Upper lobe of left lung (tissue), 6 donors: Measurements from ENCODE around the gene PRR5. TPM values are rescaled to one million over a fixed set of nuclear protein-coding genes. Genes with fewer than 3 reads are reported as not detected.
A peak's percentile ranks its signal among the peaks of the same experiment; 100 is the strongest.

Source experiments
- ATAC-seq, 2 donors: fragments of 200-7000 bp; cut with Tn5 transposase; one replicate each; pipeline ENCODE4 v1.9.1; 2022; ENCODE audit warnings: mild to moderate bottlenecking in 2 of 2, moderate library complexity in 2 of 2; ENCODE audit not compliant: low FRiP score in 2 of 2
- DNase-seq, 2 donors: peaks; one replicate each; pipeline ENCODE4 v3.0.0-alpha.2; 2019 to 2020
- H3K27ac ChIP-seq, 4 donors: fragments of 200-600 bp; sonication (generic); one replicate each; pipeline ENCODE4 v1.5.1; 2016 to 2019
- H3K27me3 ChIP-seq, 4 donors: fragments of 200-600 bp; sonication (generic); one replicate each; pipeline ENCODE4 v1.5.1; 2017 to 2019
- H3K36me3 ChIP-seq, 4 donors: fragments of 200-600 bp; sonication (generic); one replicate each; pipeline ENCODE4 v1.5.1; 2016 to 2019
- H3K4me1 ChIP-seq, 4 donors: fragments of 200-600 bp; sonication (generic); one replicate each; pipeline ENCODE4 v1.5.1; 2018 to 2019
- H3K4me3 ChIP-seq, 4 donors: fragments of 200-600 bp; sonication (generic); one replicate each; pipeline ENCODE4 v1.5.1; 2017 to 2019; ENCODE audit warnings: mild to moderate bottlenecking in 2 of 4, moderate library complexity in 1 of 4
- H3K9me3 ChIP-seq, 4 donors: fragments of 200-600 bp; sonication (generic); one replicate each; pipeline ENCODE4 v1.5.1; 2018 to 2019
- EP300 ChIP-seq, 4 donors: sonication (generic); formaldehyde crosslinking; IDR thresholded peaks; one replicate each; pipeline ENCODE4 v1.5.1; 2017; ENCODE audit warnings: antibody characterized with exemption in 4 of 4, control low read depth in 2 of 4
- POLR2A ChIP-seq, 4 donors: fragments of 450-650 bp; IDR thresholded peaks; one replicate each; pipeline ENCODE4 v1.5.1; 2016 to 2017; ENCODE audit warnings: antibody characterized with exemption in 4 of 4, mild to moderate bottlenecking in 2 of 4
- POLR2AphosphoS5 ChIP-seq, 2 donors: sonication (generic); formaldehyde crosslinking; IDR thresholded peaks; one replicate each; pipeline ENCODE4 v1.5.1; 2017; ENCODE audit warnings: antibody characterized with exemption in 2 of 2
- WGBS, 2 donors: methylation state at CpG; one replicate each; pipeline ENCODE4 v1.1.5; 2017 to 2018; 5-methylcytosine and 5-hydroxymethylcytosine counted together
- total RNA-seq, 6 donors: library from RNA; depleted of rRNA in 4 of 6; stranded (reverse); fragments of >200 nt in 4 of 6; gene quantifications; one replicate each; pipeline versions ENCODE4 v1.1.0 to v1.2.1, GENCODE V29; 2016 to 2021
- TF ChIP-seq, protein P1 (sequence below), 6 experiments: fragments of 450-650 bp in 4 of 6; fragments of 200-600 bp in 2 of 6; sonication (generic) in 2 of 6; IDR thresholded peaks; one replicate each; pipeline ENCODE4 v1.5.1; 2016 to 2019; ENCODE audit warnings: antibody characterized with exemption in 6 of 6
- donor health status: DM: no; HTN: no; CAD: no; lungs with moderate emphysema.
- donor health status: DM: no; HTN: yes; CAD: no; lungs with severe emphysema.

The PRR5 gene
- total RNA-seq, 6 donors from 2014 or later, result 13.1 to 68.1 (median 15.8) TPM

DNA sequence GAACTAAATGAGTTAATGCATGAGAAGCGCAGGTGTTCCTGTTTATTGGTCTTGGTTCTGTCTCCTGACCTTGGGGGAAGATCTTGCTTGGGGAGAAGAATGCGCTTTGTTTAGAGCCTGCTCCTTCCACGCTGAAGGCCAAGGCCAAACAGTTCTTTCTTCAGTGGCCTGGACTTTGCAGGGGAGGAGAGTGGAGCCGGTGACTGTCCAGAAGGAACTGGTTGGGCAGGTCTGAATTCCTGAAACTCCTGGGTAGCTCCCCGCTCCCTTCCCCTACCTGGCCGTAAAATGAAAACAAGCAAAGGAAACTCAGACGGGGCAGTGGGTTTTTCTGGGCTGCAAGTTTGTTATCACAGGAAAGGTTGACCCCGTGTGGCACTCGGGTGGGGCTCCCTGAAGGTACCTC is 54.0 kb downstream of the PRR5 start:
- H3K27me3 ChIP-seq, result peaks cover 0 to 11% (median 4%) of the 10 kb centered on the region in 4 donors
- no peaks in the 10 kb centered on the region for H3K9me3 ChIP-seq
- peak overlapping the region in 1 of 4 donors; percentile 11 for H3K4me3 ChIP-seq
- TF ChIP-seq, protein P1, sequence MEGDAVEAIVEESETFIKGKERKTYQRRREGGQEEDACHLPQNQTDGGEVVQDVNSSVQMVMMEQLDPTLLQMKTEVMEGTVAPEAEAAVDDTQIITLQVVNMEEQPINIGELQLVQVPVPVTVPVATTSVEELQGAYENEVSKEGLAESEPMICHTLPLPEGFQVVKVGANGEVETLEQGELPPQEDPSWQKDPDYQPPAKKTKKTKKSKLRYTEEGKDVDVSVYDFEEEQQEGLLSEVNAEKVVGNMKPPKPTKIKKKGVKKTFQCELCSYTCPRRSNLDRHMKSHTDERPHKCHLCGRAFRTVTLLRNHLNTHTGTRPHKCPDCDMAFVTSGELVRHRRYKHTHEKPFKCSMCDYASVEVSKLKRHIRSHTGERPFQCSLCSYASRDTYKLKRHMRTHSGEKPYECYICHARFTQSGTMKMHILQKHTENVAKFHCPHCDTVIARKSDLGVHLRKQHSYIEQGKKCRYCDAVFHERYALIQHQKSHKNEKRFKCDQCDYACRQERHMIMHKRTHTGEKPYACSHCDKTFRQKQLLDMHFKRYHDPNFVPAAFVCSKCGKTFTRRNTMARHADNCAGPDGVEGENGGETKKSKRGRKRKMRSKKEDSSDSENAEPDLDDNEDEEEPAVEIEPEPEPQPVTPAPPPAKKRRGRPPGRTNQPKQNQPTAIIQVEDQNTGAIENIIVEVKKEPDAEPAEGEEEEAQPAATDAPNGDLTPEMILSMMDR (IDR thresholded peaks at IDR 0.05), result no peak
- TF ChIP-seq POLR2A (IDR thresholded peaks at IDR 0.05) (no peak), EP300 (IDR thresholded peaks at IDR 0.05) (no peak), POLR2AphosphoS5 (IDR thresholded peaks at IDR 0.05) (no peak)
- ATAC-seq (peak in 1 of 2 donors; percentile 74), DNase-seq (peak in 1 of 2 donors; percentile 66)
- no peaks in the 10 kb centered on the region for H3K36me3 ChIP-seq
- WGBS, 2 donors, result 22 to 35% methylated on average over 7 to 9 of the region's 9 CpGs
- H3K4me1 ChIP-seq, result peaks cover 11 to 32% (median 15%) of the 10 kb centered on the region in 4 donors
- H3K27ac ChIP-seq, result peak overlapping the region; percentile 40 to 72 (median 56)

DNA sequence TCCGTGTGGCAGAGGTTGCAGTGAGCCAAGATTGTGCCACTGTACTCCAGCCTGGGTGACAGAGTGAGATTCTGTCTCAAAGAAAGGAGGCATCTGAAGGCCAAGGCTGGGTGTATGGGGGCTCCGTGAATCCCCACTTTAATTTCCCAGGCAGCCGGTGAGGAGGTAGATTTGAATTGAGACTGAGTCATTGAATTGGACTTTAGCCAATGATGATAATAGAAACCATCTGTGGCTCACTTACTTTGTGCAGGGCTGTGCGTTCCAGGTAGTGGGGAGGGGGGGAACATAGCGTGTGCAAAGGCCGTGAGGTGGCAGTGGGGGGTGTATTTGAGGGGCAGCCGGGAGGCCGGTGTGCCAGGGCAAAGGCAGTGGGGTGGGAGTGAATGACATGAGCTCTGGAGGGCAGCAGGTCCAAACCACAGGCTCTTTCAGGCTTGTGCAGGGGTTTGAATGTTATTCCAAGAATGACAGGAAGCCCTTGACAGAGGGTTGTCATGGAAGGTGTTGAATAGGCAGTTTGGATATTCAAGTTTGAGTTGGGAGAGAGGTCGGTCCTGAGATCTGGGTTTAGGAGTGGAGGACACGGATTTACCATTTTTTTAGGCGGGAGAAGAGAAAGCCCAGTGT is 56.5 kb downstream of the PRR5 start:
- DNase-seq, result no peak
- TF ChIP-seq, protein P1 (IDR thresholded peaks at IDR 0.05), result no peak
- TF ChIP-seq POLR2A (IDR thresholded peaks at IDR 0.05) (no peak), POLR2AphosphoS5 (IDR thresholded peaks at IDR 0.05) (no peak), EP300 (IDR thresholded peaks at IDR 0.05) (no peak)
- no peaks in the 10 kb centered on the region for H3K9me3 ChIP-seq
- no peaks in the 10 kb centered on the region for H3K27me3 ChIP-seq
- H3K4me1 ChIP-seq, result peaks cover 3 to 14% (median 12%) of the 10 kb centered on the region in 4 donors
- WGBS, 2 donors, result 64 to 71% methylated on average over 11 of the region's 11 CpGs
- H3K36me3 ChIP-seq, result no peaks in the 10 kb centered on the region
- no peak overlapping the region for H3K27ac ChIP-seq
- H3K4me3 ChIP-seq, result no peak overlapping the region
- no peak for ATAC-seq

DNA sequence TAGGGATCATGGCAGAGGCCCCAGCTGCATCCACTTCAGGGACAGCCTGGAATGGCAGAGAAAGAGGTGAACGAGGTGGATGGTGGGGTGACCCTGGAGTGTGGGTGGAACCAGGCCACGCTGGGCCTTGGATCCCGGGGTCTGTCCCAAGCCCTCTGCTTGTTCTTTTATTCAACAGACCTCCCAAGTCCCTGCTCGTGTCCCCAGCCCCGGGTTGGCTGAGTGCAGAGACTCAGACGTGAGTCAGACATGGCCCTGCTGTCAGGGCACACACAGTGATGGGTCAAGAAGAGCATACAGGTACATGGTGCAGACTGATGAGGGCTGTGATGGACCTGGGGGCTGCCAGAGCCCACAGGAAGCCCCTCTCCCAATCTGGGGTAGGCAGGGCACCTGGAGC is 57.0 kb downstream of the PRR5 start:
- DNase-seq (no peak), ATAC-seq (no peak)
- H3K36me3 ChIP-seq, result no peaks in the 10 kb centered on the region
- no peaks in the 10 kb centered on the region for H3K27me3 ChIP-seq
- no peak overlapping the region for H3K4me3 ChIP-seq
- peaks cover 0 to 11% (median 9%) of the 10 kb centered on the region in 4 donors for H3K4me1 ChIP-seq
- no peak for TF ChIP-seq POLR2AphosphoS5 (IDR thresholded peaks at IDR 0.05)
- no peak for TF ChIP-seq POLR2A (IDR thresholded peaks at IDR 0.05)
- TF ChIP-seq, protein P1 (IDR thresholded peaks at IDR 0.05), result no peak
- no peak for TF ChIP-seq EP300 (IDR thresholded peaks at IDR 0.05)
- WGBS, 2 donors, result 51 to 81% methylated on average over 3 to 6 of the region's 6 CpGs
- no peaks in the 10 kb centered on the region for H3K9me3 ChIP-seq
- no peak overlapping the region for H3K27ac ChIP-seq

- peaks cover 0 to 9% (median 8%) of the 10 kb centered on the region in 4 donors for H3K4me1 ChIP-seq
- H3K27ac ChIP-seq, result no peak overlapping the region
- no peak for ATAC-seq
- DNase-seq, result no peak
- no peaks in the 10 kb centered on the region for H3K9me3 ChIP-seq
- no peaks in the 10 kb centered on the region for H3K27me3 ChIP-seq
- H3K4me3 ChIP-seq, result no peak overlapping the region
- no peak for TF ChIP-seq EP300 (IDR thresholded peaks at IDR 0.05)
- TF ChIP-seq POLR2AphosphoS5 (IDR thresholded peaks at IDR 0.05), result no peak
- TF ChIP-seq POLR2A (IDR thresholded peaks at IDR 0.05), result no peak
- TF ChIP-seq, protein P1 (IDR thresholded peaks at IDR 0.05), result no peak
- H3K36me3 ChIP-seq, result no peaks in the 10 kb centered on the region
- 88 to 91% methylated on average over 15 to 18 of the region's 18 CpGs for WGBS, 2 donors
These were observed 57.7 kb downstream of the PRR5 start for GRCh38 chr22:44759430-44760310.
